ENCODE measurements around the gene FOCAD.
"Not testable (repeated sequence)": the region's sequence is repeated elsewhere in the genome, so short reads cannot be mapped to it uniquely, and the experiment has no call there.

Gene FOCAD

GRCh38 chr9:20884985-20885593 lies 201.0 kb downstream of the FOCAD start:
- DNase-seq (ENCODE audit: low spot score): peak; percentile 20

- no peak for DNase-seq (ENCODE audit: low spot score)
These were observed 215.0 kb downstream of the FOCAD start for GRCh38 chr9:20898885-20899554.

GRCh38 chr9:20903212-20903611 lies 219.2 kb downstream of the FOCAD start:
- no peak for DNase-seq (ENCODE audit: low spot score)

- no peak for DNase-seq (ENCODE audit: low spot score)
These were observed 220.9 kb downstream of the FOCAD start for GRCh38 chr9:20904995-20905394.

GRCh38 chr9:20906326-20906725 lies 222.3 kb downstream of the FOCAD start:
- DNase-seq (ENCODE audit: low spot score): no peak

- DNase-seq (ENCODE audit: low spot score): no peak
These were observed 224.4 kb downstream of the FOCAD start for GRCh38 chr9:20908461-20908860.

GRCh38 chr9:20914556-20914955 lies 230.5 kb downstream of the FOCAD start:
- DNase-seq (ENCODE audit: low spot score): no peak

GRCh38 chr9:20921362-20921761 lies 237.3 kb downstream of the FOCAD start:
- DNase-seq (ENCODE audit: low spot score): no peak

GRCh38 chr9:20925256-20926045 lies 241.4 kb downstream of the FOCAD start:
- DNase-seq (ENCODE audit: low spot score): no peak

- DNase-seq (ENCODE audit: low spot score): no peak
These were observed 245.2 kb downstream of the FOCAD start for GRCh38 chr9:20929276-20929675.

GRCh38 chr9:20930836-20931235 lies 246.8 kb downstream of the FOCAD start:
- DNase-seq (ENCODE audit: low spot score): no peak

GRCh38 chr9:20940447-20941173 lies 256.6 kb downstream of the FOCAD start:
- no peak for DNase-seq (ENCODE audit: low spot score)

GRCh38 chr9:20941174-20941690 lies 257.2 kb downstream of the FOCAD start:
- peak; percentile 61 for DNase-seq (ENCODE audit: low spot score)

- DNase-seq (ENCODE audit: low spot score): no peak
These were observed 260.4 kb downstream of the FOCAD start for GRCh38 chr9:20944507-20944906.

GRCh38 chr9:20945269-20945668 lies 261.2 kb downstream of the FOCAD start:
- no peak for DNase-seq (ENCODE audit: low spot score)

- no peak for DNase-seq (ENCODE audit: low spot score)
These were observed 261.8 kb downstream of the FOCAD start for GRCh38 chr9:20945856-20946255.

GRCh38 chr9:20948703-20949102 lies 264.6 kb downstream of the FOCAD start:
- no peak for DNase-seq (ENCODE audit: low spot score)

- no peak for DNase-seq (ENCODE audit: low spot score)
These were observed 266.6 kb downstream of the FOCAD start for GRCh38 chr9:20950707-20951106.

- no peak for DNase-seq (ENCODE audit: low spot score)
These were observed 278.6 kb downstream of the FOCAD start for GRCh38 chr9:20962536-20963225.

GRCh38 chr9:20972684-20973083 lies 288.6 kb downstream of the FOCAD start:
- DNase-seq (ENCODE audit: low spot score): no peak

GRCh38 chr9:20973246-20973947 lies 289.3 kb downstream of the FOCAD start:
- not testable (repeated sequence) for DNase-seq (ENCODE audit: low spot score)
